PC-3 (cell line): ENCODE data around the gene SHISA6. TPM values are rescaled to one million over a fixed set of nuclear protein-coding genes. Genes with fewer than 3 reads are reported as not detected.
"Not testable (repeated sequence)": the region's sequence is repeated elsewhere in the genome, so short reads cannot be mapped to it uniquely, and the experiment has no call there.

Source experiments
- ATAC-seq: fragments of 200-7000 bp; cut with Tn5 transposase; 2 replicates; pipeline ENCODE4 v1.9.1; 2020; ENCODE audit warnings: mild to moderate bottlenecking, moderate library complexity
- BruUV-seq: library from RNA; stranded (reverse); fragments of 400-500 nt; replicated peaks from 2 replicates; lab custom pipeline; 2021; lab: Mats Ljungman, UMichigan
- CTCF ChIA-PET: fragments of 300-600 bp; sonication (Branson Sonifier 250); formaldehyde crosslinking; loops from one replicate; lab custom pipeline; 2022; ENCODE audit warnings: antibody characterized with exemption; lab: Charles Lee
- POLR2A ChIA-PET: fragments of 300-600 bp; sonication (Branson Sonifier 250); formaldehyde crosslinking; loops from one replicate; lab custom pipeline; 2022; ENCODE audit warnings: antibody characterized with exemption; ENCODE audit not compliant: unreplicated experiment; lab: Charles Lee
- DNase-seq: peaks from one replicate; pipeline ENCODE4 v3.0.0-alpha.2; 2015
- H2AFZ ChIP-seq: fragments of 300-600 bp; sonication (generic); 2 replicates; pipeline ENCODE4 v1.6.0; 2016; ENCODE audit warnings: antibody characterized with exemption, low read length
- H3F3A ChIP-seq: fragments of 300-600 bp; sonication (generic); one replicate; pipeline ENCODE4 v1.6.0; 2017; ENCODE audit warnings: antibody characterized with exemption, low read length, control low read depth, mild to moderate bottlenecking; ENCODE audit not compliant: unreplicated experiment
- H3K27ac ChIP-seq: fragments of 300-600 bp; sonication (generic); 2 replicates; pipeline ENCODE4 v1.5.1; 2016; ENCODE audit warnings: mild to moderate bottlenecking, low read length
- H3K27me3 ChIP-seq: fragments of 300-600 bp; sonication (generic); 2 replicates; pipeline ENCODE4 v1.6.1; 2016; ENCODE audit warnings: low read length, mixed read lengths
- H3K36me3 ChIP-seq: fragments of 300-600 bp; sonication (generic); 2 replicates; pipeline ENCODE4 v1.6.1; 2016; ENCODE audit warnings: low read depth, mixed run types, low read length, mixed read lengths
- H3K4me1 ChIP-seq: fragments of 300-600 bp; sonication (generic); 2 replicates; pipeline ENCODE4 v1.5.1; 2016; ENCODE audit warnings: low read length; ENCODE audit not compliant: insufficient read depth
- H3K4me2 ChIP-seq: fragments of 300-600 bp; sonication (generic); 2 replicates; pipeline ENCODE4 v1.6.0; 2016; ENCODE audit warnings: low read length
- H3K4me3 ChIP-seq: fragments of 300-600 bp; sonication (generic); 2 replicates; pipeline ENCODE4 v1.5.1; 2016; ENCODE audit warnings: mild to moderate bottlenecking, low read length, mixed read lengths
- H3K79me2 ChIP-seq: fragments of 300-600 bp; sonication (generic); 2 replicates; pipeline ENCODE4 v1.6.1; 2017; ENCODE audit warnings: low read length, mixed read lengths
- H3K9ac ChIP-seq: fragments of 300-600 bp; sonication (generic); 2 replicates; pipeline ENCODE4 v1.6.0; 2016; ENCODE audit warnings: mild to moderate bottlenecking, low read length
- H3K9me2 ChIP-seq: fragments of 300-600 bp; sonication (generic); replicated peaks from 2 replicates; pipeline ENCODE4 v1.6.1; 2016; ENCODE audit warnings: mixed run types, low read length, mixed read lengths
- H3K9me3 ChIP-seq: fragments of 300-600 bp; sonication (generic); 2 replicates; pipeline ENCODE4 v1.6.1; 2016; ENCODE audit warnings: low read length, mixed read lengths
- H4K20me1 ChIP-seq: fragments of 300-600 bp; sonication (generic); 2 replicates; pipeline ENCODE4 v1.6.1; 2016; ENCODE audit warnings: low read length, mixed read lengths
- CTCF ChIP-seq: fragments of 300-600 bp; sonication (generic); conservative IDR thresholded peaks from 2 replicates; pipeline ENCODE4 v1.5.1; 2017; ENCODE audit warnings: antibody characterized with exemption, low read depth, mild to moderate bottlenecking, low read length
- EZH2 ChIP-seq: fragments of 300-600 bp; sonication (generic); IDR thresholded peaks from one replicate; pipeline ENCODE4 v1.6.1; 2017; ENCODE audit warnings: antibody characterized with exemption, mild to moderate bottlenecking, low read length; ENCODE audit not compliant: unreplicated experiment
- EZH2phosphoT487 ChIP-seq: fragments of 300-600 bp; sonication (generic); IDR thresholded peaks from 2 replicates; pipeline ENCODE4 v1.6.1; 2018; ENCODE audit warnings: mild to moderate bottlenecking, antibody characterized with exemption, low read length, borderline replicate concordance
- intact Hi-C: fragments of 100-400 bp; cut with micrococcal nuclease; formaldehyde crosslinking; loops from 2 replicates; pipeline ENCODE4 v1.9.0; 2023
- total RNA-seq: library from RNA; depleted of rRNA; stranded (reverse); fragments of >200 nt; gene quantifications from 2 replicates; pipeline ENCODE4 v1.2.3, GENCODE V29; 2014

SHISA6 gene
- total RNA-seq, 1 experiment from 2014 or later, result not detected

- intact Hi-C loops, result no loop called here
- Histone ChIP-seq H2AFZ (no peak overlapping the region), H3K4me3 (no peak overlapping the region), H3K4me1 (no peaks in the 10 kb centered on the region), H3K9me3 (no peaks in the 10 kb centered on the region), H3K36me3 (no peaks in the 10 kb centered on the region), H4K20me1 (no peaks in the 10 kb centered on the region), H3K9me2 (no peaks in the 10 kb centered on the region), H3K27ac (no peak overlapping the region), H3K27me3 (no peaks in the 10 kb centered on the region), H3K9ac (no peak overlapping the region), H3K79me2 (no peaks in the 10 kb centered on the region), H3F3A (no peaks in the 10 kb centered on the region), H3K4me2 (no peak overlapping the region)
- ChIA-PET CTCF (no interaction called here), POLR2A (no interaction called here)
- BruUV-seq, result no TSS peak
- no peak for DNase-seq
- no peak for ATAC-seq
- TF ChIP-seq CTCF (no peak), EZH2phosphoT487 (no peak), EZH2 (no peak)
These were observed 59.7 kb downstream of the SHISA6 start for GRCh38 chr17:11300738-11301137.

DNA sequence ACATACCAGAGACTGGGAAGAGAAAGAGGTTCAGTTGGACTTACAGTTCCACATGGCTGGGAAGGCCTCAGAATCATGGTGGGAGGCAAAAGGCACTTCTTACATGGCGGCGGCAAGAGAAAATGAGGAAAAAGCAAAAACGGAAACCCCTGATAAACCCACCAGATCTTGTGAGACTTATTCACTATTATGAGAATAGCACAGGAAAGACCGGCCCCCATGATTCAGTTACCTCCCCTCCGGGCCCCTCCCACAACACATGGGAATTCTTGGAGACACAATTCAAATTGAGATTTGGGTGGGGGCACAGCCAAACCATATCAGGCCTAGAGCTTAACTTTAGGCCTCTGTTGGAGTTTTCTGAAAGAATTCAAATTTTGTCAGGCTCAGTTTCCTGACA lies 60.9 kb downstream of the SHISA6 start:
- H3K27me3 ChIP-seq, H4K20me1 ChIP-seq, H3K9ac ChIP-seq, POLR2A ChIA-PET, H3K9me3 ChIP-seq, DNase-seq, H3K4me2 ChIP-seq, H3K36me3 ChIP-seq, H3F3A ChIP-seq, H3K9me2 ChIP-seq, H3K27ac ChIP-seq, BruUV-seq, H3K79me2 ChIP-seq, H2AFZ ChIP-seq, H3K4me1 ChIP-seq, intact Hi-C loops, CTCF ChIA-PET, ATAC-seq, H3K4me3 ChIP-seq: not testable (repeated sequence)

DNA sequence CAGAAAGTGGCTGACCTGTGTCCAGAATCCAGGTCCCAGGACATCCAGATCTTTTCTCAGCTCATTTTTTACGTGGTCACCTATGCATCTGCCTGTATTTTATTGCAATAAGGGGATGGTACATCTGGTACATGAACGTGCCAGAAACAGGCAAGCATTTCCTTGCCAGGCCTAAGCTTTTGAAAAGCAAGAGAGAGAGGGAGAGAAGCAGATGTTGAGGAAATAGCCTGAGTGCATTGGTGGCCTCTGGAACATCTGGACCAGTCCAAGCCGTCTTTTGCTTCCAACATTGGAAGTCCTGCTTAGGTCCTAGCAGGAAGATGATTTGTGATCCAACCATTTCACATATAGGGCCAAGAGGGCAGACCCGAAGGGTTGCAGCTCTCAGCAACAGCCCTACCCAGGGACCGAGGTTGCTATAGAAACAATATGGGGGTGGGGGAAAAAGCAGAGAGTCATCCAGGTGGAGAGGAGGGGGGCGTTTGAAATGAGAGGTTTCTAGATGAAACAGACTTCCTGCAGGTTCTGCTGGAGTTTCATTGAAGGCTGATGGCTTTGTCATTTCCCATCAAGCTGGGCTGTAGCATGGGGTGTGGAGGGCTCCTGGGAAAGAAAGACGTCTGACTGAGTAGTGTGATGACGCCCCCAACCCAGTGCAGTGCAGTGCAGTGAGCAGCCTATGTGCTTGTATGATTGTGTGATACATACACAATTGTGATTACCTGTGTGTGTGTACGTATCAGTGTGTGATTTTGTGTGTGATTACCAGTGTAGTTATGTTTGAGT lies 61.6 kb downstream of the SHISA6 start:
- Histone ChIP-seq H3K79me2 (no peaks in the 10 kb centered on the region), H4K20me1 (no peaks in the 10 kb centered on the region), H3K9me3 (no peaks in the 10 kb centered on the region), H3K4me2 (no peak overlapping the region), H3K9ac (no peak overlapping the region), H3K27me3 (no peaks in the 10 kb centered on the region), H3K9me2 (no peaks in the 10 kb centered on the region), H3K36me3 (no peaks in the 10 kb centered on the region), H3F3A (no peaks in the 10 kb centered on the region), H3K4me1 (no peaks in the 10 kb centered on the region), H2AFZ (no peak overlapping the region), H3K4me3 (no peak overlapping the region), H3K27ac (no peak overlapping the region)
- no peak for DNase-seq
- ATAC-seq, result no peak
- ChIA-PET POLR2A (no interaction called here), CTCF (no interaction called here)
- TF ChIP-seq EZH2 (no peak), CTCF (no peak), EZH2phosphoT487 (no peak)
- no TSS peak for BruUV-seq
- intact Hi-C loops, result no loop called here
